Fibroblast of pulmonary artery (primary cell): ENCODE data around the gene FTCD.
"Not testable (repeated sequence)": the region's sequence is repeated elsewhere in the genome, so short reads cannot be mapped to it uniquely, and the experiment has no call there.

Experiments used
- DNase-seq: peaks from one replicate; pipeline ENCODE4 v3.0.0-alpha.2; 2010; ENCODE audit warnings: low read depth
- H3K4me3 ChIP-seq: replicated peaks from 2 replicates; pipeline ENCODE4 v1.5.1; 2011; ENCODE audit warnings: low read depth, mild to moderate bottlenecking, control low read depth, low read length, moderate library complexity
- TF ChIP-seq, protein P1 (sequence below): IDR thresholded peaks from 2 replicates; pipeline ENCODE4 v1.5.1; 2011; ENCODE audit warnings: mild to moderate bottlenecking, control low read depth, low read length, inconsistent platforms; ENCODE audit errors: missing control alignments

The FTCD gene

DNA sequence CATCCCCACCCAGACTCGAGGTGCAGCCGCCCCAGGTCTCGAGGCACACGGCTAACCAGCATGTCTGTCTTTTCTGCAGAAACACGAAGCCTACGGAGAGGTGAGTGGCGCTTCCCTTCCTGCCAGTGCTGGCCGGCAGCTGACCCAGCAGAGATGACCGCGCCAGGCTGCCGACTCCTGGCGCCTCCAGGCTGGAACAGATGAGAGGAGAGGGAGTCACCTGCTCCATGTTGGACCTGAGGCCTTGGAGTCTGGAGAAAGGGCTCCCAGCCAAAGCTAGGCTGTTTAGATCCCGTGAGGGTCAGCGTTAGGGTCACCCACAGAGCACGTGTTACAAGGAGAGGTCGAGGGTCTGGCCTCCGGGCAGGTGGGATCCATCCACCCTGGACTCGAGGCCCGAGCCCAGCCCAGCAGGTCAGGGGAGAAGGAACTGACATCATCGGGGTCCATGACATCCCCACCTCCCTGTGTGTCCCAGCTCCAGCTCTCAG lies 42.6 kb downstream of the FTCD start:
- no peak overlapping the region for H3K4me3 ChIP-seq
- no peak for DNase-seq
- TF ChIP-seq, protein P1, sequence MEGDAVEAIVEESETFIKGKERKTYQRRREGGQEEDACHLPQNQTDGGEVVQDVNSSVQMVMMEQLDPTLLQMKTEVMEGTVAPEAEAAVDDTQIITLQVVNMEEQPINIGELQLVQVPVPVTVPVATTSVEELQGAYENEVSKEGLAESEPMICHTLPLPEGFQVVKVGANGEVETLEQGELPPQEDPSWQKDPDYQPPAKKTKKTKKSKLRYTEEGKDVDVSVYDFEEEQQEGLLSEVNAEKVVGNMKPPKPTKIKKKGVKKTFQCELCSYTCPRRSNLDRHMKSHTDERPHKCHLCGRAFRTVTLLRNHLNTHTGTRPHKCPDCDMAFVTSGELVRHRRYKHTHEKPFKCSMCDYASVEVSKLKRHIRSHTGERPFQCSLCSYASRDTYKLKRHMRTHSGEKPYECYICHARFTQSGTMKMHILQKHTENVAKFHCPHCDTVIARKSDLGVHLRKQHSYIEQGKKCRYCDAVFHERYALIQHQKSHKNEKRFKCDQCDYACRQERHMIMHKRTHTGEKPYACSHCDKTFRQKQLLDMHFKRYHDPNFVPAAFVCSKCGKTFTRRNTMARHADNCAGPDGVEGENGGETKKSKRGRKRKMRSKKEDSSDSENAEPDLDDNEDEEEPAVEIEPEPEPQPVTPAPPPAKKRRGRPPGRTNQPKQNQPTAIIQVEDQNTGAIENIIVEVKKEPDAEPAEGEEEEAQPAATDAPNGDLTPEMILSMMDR, result no peak

DNA sequence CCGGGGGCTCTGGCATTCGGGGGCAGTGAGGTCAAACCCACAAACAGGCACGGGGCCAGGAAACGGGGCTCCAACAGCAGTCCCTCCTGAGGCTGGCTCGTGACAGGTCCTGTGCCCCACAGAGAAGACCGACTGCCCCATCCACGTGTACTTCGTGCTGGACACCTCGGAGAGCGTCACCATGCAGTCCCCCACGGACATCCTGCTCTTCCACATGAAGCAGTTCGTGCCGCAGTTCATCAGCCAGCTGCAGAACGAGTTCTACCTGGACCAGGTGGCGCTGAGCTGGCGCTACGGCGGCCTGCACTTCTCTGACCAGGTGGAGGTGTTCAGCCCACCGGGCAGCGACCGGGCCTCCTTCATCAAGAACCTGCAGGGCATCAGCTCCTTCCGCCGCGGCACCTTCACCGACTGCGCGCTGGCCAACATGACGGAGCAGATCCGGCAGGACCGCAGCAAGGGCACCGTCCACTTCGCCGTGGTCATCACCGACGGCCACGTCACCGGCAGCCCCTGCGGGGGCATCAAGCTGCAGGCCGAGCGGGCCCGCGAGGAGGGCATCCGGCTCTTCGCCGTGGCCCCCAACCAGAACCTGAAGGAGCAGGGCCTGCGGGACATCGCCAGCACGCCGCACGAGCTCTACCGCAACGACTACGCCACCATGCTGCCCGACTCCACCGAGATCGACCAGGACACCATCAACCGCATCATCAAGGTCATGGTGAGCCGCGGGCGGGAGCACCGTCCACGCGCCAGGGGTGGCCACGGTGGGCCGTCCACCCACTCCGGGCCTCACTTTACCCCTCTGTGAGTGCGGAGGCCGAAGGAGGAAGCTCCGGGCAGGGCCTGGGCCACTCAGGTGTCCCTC lies 43.3 kb downstream of the FTCD start:
- no peak for DNase-seq
- H3K4me3 ChIP-seq, result no peak overlapping the region
- TF ChIP-seq, protein P1, result no peak

DNA sequence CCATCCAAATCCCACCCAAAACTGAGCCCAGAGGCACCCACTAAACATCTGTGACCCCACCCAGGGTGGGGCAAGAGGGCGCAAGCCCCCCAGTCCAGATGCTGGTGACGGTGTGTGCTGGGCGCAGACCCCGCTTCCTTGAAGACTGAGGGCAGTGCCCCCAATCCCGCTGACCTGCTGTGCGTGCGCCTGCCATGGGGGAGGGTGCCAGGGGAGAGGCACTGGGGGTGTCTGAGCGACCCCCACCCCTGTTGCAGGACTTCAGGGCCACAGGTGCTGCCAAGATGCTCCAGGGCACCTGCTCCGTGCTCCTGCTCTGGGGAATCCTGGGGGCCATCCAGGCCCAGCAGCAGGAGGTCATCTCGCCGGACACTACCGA lies 44.2 kb downstream of the FTCD start:
- H3K4me3 ChIP-seq, result no peak overlapping the region
- DNase-seq, result no peak

DNA sequence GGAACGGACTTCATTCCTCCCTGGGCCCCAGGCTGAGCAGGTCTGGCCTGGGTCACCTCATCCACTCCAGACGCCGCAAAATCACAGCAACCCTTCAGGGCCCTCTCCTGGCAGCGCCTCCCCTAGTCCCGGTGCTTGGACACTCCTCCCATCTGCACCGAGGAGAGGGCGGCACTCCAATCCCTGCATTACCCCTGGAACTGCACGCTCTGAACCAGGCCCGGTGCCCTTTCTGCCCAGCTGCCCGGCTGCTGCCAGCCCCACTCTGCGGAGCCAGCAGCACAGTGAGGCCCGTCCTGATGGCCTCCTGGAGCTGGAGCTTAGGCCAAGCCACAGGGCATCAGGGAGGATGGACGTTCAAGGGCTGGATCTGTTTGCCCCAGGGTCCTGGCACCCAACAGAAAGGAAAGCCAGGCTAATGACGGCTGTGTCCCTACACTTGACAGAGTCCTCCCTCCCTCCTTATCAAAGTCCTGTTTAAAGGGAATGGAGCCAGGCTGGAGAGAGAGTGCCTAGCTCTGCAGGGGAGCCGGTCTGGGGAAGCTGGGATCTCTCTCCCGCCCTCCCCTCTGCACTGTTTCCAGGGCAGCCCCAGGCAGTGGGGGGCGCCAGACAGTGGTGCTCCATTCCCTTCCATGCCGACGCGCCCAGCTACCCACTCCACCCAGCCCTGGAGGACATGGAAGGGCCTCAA lies 44.7 kb downstream of the FTCD start:
- TF ChIP-seq, protein P1, result no peak
- no peak for DNase-seq
- no peak overlapping the region for H3K4me3 ChIP-seq

More for the DNA sequence above, 44.2 kb downstream of the FTCD start:
- TF ChIP-seq, protein P1, result no peak

DNA sequence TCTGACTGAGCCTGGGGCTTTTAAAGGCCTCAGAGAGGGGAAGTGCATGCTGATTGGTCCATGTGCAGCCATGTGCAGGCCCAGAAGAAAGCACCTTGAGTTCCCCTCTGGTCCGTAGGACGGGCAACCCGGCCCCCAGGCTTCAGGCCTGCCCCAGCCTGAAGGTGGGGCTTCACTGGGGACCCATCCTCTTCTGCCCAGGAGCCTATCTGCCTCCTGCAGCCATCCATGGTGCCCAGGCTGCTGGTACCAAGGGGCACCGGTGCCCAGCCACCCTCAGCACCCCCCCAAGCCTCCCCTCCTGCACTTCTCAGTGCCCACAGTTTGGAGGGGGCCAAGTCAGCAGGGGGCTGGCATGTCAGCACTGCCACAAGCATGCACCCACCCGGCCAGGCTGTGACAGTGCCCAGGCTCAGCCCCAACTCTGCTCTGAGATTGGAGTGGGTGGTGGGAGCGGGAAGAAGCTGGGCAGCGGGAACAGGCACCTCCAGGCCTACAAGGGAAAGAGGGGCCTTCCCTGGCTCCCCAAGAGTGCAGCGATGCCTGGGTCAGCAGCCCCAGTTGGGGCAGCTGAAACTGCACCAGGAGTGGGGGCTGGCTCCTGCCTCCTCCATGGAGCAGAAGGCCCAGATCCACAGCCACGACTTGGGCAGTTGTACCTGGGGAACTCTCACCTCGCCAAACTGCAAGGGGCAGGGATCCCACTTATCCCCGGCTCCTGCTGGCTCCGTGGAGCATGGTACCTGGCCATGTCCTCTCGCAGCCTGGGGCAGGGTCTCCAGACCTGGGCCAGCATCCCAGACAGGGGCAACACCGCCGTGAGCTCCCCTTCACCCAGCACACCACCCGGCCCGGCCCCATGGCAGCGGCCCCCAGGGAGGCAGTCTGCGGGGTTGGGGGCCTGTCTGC lies 45.8 kb downstream of the FTCD start:
- TF ChIP-seq, protein P1, result no peak
- H3K4me3 ChIP-seq, result no peak overlapping the region
- DNase-seq, result no peak

DNA sequence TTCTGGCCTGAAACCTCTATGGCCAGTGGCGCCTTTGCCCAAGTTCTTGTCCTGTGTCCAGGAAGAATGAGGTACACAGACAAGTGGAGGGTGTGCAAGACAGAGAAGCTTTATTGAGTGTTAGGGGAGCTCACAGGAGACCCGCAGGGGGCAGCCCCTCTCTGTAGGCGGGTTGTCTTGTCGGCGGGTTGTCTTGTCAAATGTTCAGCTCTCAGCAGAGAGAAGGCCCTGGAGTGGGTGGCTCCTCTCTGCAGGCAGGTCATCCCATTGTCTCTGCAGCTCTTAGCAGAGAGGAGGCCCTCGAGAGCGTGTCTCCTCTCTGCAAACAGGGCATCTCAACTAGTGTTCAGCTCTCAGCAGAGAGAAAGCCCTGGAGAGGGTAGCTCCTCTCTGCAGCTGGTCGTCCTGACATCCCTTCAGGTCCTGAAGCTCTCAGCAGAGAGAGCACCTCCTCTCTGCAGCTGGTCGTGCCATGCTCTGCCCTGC lies 46.5 kb downstream of the FTCD start:
- TF ChIP-seq, protein P1, result no peak
- no peak overlapping the region for H3K4me3 ChIP-seq
- no peak for DNase-seq

DNA sequence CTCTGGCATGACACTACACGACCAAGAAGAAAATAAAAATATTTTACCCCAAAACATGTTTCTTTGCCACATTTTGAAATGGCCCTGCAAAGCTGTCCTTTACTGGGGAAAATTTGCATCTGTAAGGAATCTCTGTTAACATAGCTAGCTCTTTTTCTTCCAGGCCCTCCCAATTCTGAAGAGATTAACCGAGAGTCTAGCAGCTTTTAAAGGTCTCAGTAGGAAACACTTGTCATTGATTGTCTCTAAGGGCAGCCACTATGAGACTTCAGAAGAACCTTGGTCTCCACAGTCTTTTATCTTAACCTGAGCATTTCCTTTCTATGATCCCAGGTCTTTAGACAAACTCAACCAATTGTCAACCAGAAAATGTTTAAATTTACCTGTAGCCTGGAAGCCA lies 48.0 kb downstream of the FTCD start:
- H3K4me3 ChIP-seq, DNase-seq: not testable (repeated sequence)
